ENCODE results near the gene NAA80. TPM values are rescaled to one million over a fixed set of nuclear protein-coding genes. Genes with fewer than 3 reads are reported as not detected.
"Not testable (repeated sequence)": the region's sequence is repeated elsewhere in the genome, so short reads cannot be mapped to it uniquely, and the experiment has no call there.

NAA80 gene
- total and polyA plus RNA-seq, 4 donors = 4.8 to 16.6 (median 12.1) TPM

DNA sequence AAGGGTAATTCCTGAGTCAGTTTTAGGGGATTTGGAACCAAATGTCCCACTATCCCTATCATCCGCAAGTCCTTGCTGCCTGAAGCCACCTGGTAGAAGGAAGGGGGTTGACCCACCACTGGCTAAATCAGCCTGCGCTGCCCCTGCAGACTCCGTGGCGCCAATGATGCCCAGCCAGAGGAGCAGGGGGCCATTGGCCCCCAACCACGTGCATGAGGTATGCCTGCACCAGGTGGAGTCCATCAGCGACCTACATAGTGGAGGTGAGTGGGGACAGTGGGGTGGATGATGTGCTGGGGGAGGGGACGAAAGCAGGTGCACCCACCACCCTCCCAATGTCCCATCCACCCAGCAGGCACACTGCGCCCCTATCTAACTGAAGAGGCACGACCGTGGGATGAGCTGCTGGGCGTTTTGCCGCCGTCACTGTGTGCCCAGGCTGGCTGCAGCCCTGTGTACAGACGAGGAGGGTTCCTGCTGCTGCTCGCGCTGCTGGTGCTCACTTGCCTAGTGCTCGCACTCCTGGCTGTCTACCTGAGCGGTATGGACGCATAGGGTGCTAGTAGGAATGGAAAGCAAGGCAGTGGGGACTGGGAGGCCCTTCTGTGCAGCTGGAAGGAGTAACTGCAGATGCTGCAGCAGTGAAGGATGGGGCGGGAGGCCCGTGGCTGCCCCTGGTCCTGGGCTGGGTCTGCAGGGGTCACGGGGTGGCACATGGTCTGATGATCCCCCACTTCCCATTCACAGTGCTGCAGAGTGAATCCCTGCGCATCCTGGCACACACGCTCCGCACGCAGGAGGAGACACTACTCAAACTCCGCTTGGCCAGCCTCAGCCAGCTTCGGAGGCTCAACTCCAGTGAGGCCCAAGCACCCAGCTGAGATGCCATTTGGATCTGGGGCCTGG lies 12.6 kb downstream of the NAA80 start:
- Histone ChIP-seq H3K9ac (ENCODE audit: insufficient read depth in 1 of 2, low read length in 2 of 2) (no peak overlapping the region), H3K4me1 (ENCODE audit: control insufficient read depth in 5 of 5, insufficient read depth in 5 of 5, low read length in 5 of 5) (peaks cover 0 to 8% (median 3%) of the 10 kb centered on the region in 5 donors), H3K27ac (ENCODE audit: low read depth in 1 of 2, low read length in 1 of 2) (no peak overlapping the region), H3K36me3 (ENCODE audit: control insufficient read depth in 4 of 4, insufficient read depth in 4 of 4, low read length in 4 of 4) (peaks cover 3 to 43% (median 12%) of the 10 kb centered on the region in 4 donors), H3K9me3 (ENCODE audit: control insufficient read depth in 4 of 4, insufficient read depth in 3 of 4, low read length in 3 of 4) (no peaks in the 10 kb centered on the region), H3K27me3 (ENCODE audit: control insufficient read depth in 3 of 3, insufficient read depth in 3 of 3, low read length in 2 of 3) (no peaks in the 10 kb centered on the region), H3K4me3 (no peak overlapping the region)
- DNase-seq (no peak), ATAC-seq (ENCODE audit: insufficient read depth, low FRiP score) (no peak)
- TF ChIP-seq, protein P1, sequence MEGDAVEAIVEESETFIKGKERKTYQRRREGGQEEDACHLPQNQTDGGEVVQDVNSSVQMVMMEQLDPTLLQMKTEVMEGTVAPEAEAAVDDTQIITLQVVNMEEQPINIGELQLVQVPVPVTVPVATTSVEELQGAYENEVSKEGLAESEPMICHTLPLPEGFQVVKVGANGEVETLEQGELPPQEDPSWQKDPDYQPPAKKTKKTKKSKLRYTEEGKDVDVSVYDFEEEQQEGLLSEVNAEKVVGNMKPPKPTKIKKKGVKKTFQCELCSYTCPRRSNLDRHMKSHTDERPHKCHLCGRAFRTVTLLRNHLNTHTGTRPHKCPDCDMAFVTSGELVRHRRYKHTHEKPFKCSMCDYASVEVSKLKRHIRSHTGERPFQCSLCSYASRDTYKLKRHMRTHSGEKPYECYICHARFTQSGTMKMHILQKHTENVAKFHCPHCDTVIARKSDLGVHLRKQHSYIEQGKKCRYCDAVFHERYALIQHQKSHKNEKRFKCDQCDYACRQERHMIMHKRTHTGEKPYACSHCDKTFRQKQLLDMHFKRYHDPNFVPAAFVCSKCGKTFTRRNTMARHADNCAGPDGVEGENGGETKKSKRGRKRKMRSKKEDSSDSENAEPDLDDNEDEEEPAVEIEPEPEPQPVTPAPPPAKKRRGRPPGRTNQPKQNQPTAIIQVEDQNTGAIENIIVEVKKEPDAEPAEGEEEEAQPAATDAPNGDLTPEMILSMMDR (IDR thresholded peaks at IDR 0.05; ENCODE audit: control extremely low read depth, extremely low read depth) = no peak
- 90 to 92% methylated on average over 27 to 28 of the region's 28 CpGs for WGBS, 2 donors

DNA sequence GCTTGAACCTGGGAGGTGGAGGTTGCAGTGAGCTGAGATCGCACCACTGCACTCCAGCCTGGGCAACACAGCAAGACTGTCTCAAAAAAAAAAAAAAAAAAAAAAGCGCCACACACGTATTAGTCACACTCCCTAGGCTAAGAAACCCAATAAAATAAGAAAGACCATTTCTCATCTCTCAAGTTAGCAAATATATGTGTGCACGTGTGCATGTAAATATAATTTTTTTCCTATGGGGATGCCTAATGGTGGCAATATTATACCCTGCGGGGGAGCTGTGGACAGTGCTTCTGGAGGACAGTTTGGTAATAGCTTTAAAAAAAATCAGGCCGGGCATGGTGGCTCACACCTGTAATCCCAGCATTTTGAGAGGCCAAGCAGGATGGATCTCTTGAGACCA lies 15.1 kb downstream of the NAA80 start:
- not testable (repeated sequence) for H3K4me1 ChIP-seq (ENCODE audit: control insufficient read depth in 5 of 5, insufficient read depth in 5 of 5, low read length in 5 of 5); DNase-seq; H3K4me3 ChIP-seq; ATAC-seq (ENCODE audit: insufficient read depth, low FRiP score); H3K9ac ChIP-seq (ENCODE audit: insufficient read depth in 1 of 2, low read length in 2 of 2); H3K9me3 ChIP-seq (ENCODE audit: control insufficient read depth in 4 of 4, insufficient read depth in 3 of 4, low read length in 3 of 4); H3K27ac ChIP-seq (ENCODE audit: low read depth in 1 of 2, low read length in 1 of 2); H3K27me3 ChIP-seq (ENCODE audit: control insufficient read depth in 3 of 3, insufficient read depth in 3 of 3, low read length in 2 of 3)
- H3K36me3 ChIP-seq (ENCODE audit: control insufficient read depth in 4 of 4, insufficient read depth in 4 of 4, low read length in 4 of 4) = peaks cover 0 to 27% (median 7%) of the 10 kb centered on the region in 4 donors
- 92 to 93% methylated on average over 6 of the region's 6 CpGs for WGBS, 2 donors

DNA sequence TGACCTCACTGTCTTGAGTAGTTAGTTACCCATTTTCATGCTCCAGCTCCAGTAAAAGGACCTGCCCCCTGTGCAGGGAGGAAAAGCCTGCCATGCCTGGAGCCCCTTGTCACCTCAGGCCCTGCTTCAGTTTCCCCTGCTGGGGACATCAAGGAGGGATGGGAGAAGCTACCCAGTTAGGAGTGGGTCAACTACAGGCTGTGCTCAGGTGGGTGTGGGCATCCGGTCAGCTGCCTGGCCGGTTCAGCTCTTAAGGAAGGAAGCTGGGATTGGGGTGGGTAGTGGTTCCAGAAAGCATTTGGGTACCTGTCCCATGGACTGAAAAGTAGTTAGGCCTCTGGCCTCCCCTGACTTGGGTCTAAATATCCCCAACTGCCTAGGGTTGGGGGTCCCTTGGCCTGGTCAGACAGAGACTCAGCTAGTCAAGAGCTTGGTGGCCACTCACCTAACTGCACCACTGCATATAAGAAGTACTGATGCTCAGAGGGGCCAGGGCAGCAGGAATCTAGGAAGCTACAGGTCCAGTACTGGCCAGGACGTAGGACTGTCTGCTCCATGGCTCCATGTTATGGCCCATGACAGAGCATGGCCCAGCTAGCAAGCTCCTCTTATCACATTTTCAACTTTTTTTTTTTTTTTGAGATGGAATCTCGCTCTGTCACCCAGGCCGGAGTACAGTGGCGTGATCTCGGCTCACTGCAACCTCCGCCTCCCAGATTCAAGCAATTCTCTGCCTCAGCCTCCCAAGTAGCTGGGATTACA lies 19.8 kb downstream of the NAA80 start:
- Histone ChIP-seq H3K9ac (ENCODE audit: insufficient read depth in 1 of 2, low read length in 2 of 2) (no peak overlapping the region), H3K27ac (ENCODE audit: low read depth in 1 of 2, low read length in 1 of 2) (peak overlapping the region in 1 of 2 donors; percentile 75), H3K4me1 (ENCODE audit: control insufficient read depth in 5 of 5, insufficient read depth in 5 of 5, low read length in 5 of 5) (peaks cover 0 to 6% (median 0%) of the 10 kb centered on the region in 5 donors), H3K4me3 (no peak overlapping the region), H3K9me3 (ENCODE audit: control insufficient read depth in 4 of 4, insufficient read depth in 3 of 4, low read length in 3 of 4) (no peaks in the 10 kb centered on the region), H3K36me3 (ENCODE audit: control insufficient read depth in 4 of 4, insufficient read depth in 4 of 4, low read length in 4 of 4) (peaks cover 0 to 2% (median 0%) of the 10 kb centered on the region in 4 donors), H3K27me3 (ENCODE audit: control insufficient read depth in 3 of 3, insufficient read depth in 3 of 3, low read length in 2 of 3) (peaks cover 0 to 27% (median 12%) of the 10 kb centered on the region in 3 donors)
- 87 to 92% methylated on average over 8 of the region's 8 CpGs for WGBS, 2 donors
- ATAC-seq (ENCODE audit: insufficient read depth, low FRiP score) (no peak), DNase-seq (no peak)
- TF ChIP-seq, protein P1 (IDR thresholded peaks at IDR 0.05; ENCODE audit: control extremely low read depth, extremely low read depth) = no peak

DNA sequence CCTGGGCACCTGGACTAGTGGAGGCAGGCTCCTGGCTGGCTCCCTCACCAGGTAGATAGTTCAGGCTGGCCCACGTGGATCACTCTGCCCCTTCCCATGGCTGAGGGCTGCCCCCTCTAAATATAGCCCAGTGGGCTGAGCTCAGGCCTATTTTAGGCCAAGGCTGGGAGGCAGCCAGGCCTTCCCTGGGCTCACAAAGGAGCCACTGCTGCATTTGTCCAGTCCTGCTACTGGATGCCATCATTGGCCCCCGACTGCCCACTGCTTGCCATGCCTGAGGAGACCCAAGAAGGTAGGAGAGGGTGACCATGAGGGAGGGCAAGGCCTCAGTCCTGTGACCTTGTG lies 20.4 kb downstream of the NAA80 start, which contains the start of gene LSMEM2:
TSS of gene LSMEM2 (plus strand) at position 208 of the 345 bp plus-strand sequence. CDS start at position 235, 27 bp downstream.
- DNase-seq = no peak
- H3K27ac ChIP-seq (ENCODE audit: low read depth in 1 of 2, low read length in 1 of 2) = peak within 1 kb of the TSS in 1 of 2 donors; percentile 75
- peaks cover 0 to 2% (median 0%) of the 10 kb centered on the region in 4 donors for H3K36me3 ChIP-seq (ENCODE audit: control insufficient read depth in 4 of 4, insufficient read depth in 4 of 4, low read length in 4 of 4)
- H3K27me3 ChIP-seq (ENCODE audit: control insufficient read depth in 3 of 3, insufficient read depth in 3 of 3, low read length in 2 of 3) = peaks cover 0 to 33% (median 18%) of the 10 kb centered on the region in 3 donors
- ATAC-seq (ENCODE audit: insufficient read depth, low FRiP score) = no peak
- TF ChIP-seq, protein P1 (IDR thresholded peaks at IDR 0.05; ENCODE audit: control extremely low read depth, extremely low read depth) = no peak
- no peak within 1 kb of the TSS for H3K4me3 ChIP-seq
- no peak within 1 kb of the TSS for H3K9ac ChIP-seq (ENCODE audit: insufficient read depth in 1 of 2, low read length in 2 of 2)
- 61 to 79% methylated on average over 2 of the region's 2 CpGs for WGBS, 2 donors
- H3K4me1 ChIP-seq (ENCODE audit: control insufficient read depth in 5 of 5, insufficient read depth in 5 of 5, low read length in 5 of 5) = peaks cover 0 to 6% (median 0%) of the 10 kb centered on the region in 5 donors
- no peaks in the 10 kb centered on the region for H3K9me3 ChIP-seq (ENCODE audit: control insufficient read depth in 4 of 4, insufficient read depth in 3 of 4, low read length in 3 of 4)
